Globus pallidus (tissue), 1 donor: ENCODE results near the gene ZBTB48.

ENCODE experiments used
- DNase-seq: peaks from one replicate; pipeline ENCODE4 v3.0.0-alpha.2; 2015; ENCODE audit warnings: low spot score

The ZBTB48 gene

DNA sequence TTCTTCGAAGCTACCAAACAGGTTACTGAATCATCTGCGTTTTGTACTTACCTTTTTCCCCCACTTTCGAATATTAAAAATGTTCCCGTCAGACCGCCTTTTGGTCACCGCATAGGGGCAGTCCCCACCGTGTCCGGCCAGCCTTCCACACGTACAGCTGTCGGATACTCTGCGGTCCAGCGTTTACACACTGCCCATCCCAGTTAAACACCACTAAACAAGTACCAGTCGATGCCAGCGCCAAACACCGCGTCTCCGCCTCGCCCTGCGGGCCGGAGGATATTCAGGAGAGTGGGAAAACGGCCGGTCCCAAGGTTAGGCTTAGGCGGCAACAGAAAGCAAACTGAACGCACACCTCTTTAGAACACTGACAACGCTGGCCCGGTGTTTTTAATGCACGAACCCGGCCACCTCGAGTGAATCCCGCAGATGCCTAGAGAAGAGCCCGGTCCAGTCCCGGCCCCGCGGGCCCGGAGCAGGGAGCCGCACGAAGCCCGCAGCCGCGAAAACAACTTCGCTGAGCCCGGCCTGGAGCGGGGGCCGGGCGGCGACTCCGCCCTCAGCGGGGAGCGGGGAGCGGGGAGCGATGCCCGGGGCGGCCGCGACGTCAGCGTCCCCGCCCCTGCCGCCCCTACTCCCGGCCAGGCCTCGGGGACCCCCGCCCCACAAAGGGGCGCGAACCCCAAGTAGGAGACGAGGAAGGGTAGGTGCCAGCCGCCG, 33.0 kb downstream of the ZBTB48 start:
- DNase-seq, result peak; percentile 51

DNA sequence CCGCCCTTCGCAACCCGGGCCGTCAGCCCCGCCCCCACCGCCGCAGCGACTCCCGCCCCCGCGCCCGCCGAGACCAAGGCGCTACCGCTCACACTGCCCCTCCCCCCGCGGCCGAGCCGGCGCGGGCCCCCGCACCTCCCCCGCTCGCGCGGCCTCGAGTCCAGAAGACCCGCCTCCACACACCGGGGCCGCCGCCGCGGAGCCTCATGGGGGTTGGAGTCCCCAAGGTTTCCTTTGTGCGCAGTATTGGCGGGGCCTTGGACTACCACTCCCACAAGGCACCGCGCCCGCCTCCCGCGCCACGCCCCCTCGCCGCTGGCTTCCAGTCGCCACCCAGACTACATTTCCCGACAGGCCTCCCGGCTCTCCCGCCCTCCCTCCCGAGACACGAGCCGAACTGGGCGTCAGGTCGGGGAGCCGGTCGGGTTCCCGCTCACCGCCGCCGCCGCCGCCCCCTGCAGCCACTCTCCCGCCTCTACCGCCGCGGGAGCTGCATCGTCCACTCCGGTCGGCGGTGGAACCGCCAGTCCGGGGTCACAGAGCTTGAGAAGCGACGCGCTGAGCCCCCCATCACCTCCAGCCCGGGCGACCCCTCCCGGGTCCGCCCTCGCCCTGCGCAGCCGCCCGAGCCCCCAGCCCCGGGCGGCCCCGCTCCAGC, 33.7 kb downstream of the ZBTB48 start, which contains the start of gene PHF13:
Gene PHF13 (plus strand): TSS at position 371 of the 658 bp plus-strand sequence. CDS start 336 bp downstream, outside the sequence.
- peak; percentile 98 for DNase-seq

DNA sequence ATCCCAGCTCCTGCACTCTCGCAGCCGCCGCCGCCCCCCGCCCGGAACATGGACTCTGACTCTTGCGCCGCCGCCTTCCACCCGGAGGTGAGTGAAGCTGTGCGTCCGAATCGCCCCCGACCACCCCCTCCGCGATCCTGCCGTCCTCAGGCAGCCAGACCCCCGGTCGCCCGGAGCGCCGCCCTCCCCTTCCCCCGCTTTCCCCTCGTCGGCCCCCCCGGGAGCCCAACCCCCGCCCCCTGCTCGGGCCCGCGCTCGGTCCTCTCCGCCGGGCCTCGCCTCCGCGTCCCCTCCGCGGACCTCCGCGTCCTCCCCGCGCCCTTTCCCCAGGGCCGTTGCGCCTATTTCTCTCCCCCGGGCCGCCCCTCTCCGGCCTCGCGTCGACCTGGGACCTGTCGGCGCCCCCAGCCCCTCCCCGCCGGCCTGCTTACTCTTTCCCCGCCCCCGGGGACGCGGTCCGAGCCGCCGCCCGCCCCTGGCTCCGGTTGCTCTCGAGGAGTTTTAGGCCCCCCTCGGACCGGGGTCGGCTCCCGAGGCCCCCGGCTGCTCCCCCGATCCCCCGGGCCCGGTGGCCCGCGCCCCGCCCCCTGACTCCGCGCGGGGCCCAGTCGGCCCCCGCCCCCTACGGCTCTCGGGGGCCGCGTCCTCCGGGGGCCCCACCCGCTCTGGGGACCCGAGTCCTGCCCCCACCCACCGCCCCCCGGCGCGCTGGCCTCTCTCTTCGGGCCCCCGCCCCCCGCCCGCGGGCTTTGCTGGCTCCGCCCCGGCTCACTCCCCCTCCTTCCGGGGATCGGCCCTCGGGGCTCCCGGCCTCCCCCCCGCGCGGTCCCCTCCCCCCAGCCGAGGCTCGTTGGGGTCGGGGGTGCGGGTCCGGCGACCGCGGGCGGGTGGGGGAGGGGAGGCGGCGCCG, 34.5 kb downstream of the ZBTB48 start:
- peak; percentile 51 for DNase-seq

GRCh38 chr1:6614929-6615785, 35.4 kb downstream of the ZBTB48 start:
- DNase-seq, result no peak

DNA sequence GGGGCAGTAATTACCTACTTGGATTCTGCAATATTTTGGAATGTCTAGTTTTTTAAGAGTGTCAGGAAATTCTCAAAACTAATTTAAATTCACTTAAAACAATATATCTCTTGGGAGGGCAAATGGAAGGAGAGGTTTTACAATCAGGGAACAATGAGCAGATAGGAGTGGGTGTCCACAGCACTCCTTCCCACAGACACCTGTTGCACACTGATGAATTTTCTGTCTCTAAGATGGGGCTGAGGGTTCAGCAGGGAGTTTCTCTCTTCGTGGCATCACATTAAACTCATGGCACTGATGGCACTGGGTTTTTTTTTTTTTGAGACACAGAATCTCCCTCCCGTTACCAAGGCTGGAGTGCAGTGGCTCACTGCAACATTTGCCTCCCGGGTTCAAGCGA, 39.3 kb downstream of the ZBTB48 start:
- no peak for DNase-seq

DNA sequence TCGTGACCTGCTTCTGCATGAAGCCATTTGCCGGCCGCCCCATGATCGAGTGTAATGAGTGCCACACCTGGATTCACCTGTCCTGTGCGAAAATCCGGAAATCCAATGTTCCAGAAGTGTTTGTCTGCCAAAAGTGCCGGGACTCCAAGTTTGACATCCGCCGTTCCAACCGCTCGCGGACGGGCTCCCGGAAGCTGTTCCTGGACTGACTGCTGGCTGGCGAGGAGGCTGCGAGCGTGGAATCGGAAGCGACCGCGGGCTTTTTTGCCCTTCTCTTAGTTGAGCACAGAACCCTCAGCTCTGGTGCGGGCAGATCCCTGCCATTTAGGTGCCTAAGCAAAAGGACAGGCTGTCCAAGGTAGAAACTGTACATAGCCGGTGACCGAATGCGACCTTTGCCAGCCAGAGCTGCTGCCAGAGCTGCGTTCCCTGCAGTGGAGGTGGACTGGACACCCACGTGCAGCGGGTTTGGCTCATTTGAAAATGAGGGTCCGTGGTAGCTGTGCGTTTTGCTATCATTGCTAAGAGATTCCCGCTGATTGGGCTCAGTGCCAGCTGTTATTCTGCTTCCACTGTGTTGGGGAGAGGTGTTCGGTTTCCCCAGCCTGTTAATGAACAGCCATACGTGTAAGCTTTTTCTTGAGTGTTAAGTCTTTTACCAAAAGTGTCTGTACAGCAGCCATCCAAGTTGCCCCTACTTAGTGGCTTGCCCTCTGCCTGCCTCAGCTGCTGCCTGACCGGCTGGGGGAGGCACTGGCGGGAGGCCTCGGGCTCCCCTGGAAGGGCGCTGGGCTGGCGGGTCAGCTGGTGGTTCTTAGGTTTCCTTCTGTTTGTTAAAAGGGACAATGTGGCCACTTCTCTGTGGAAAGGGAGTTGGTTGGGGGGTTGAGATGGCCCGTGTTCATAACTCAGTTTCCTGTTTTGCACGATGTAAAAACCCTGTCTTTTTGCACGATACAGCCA, 41.9 kb downstream of the ZBTB48 start:
- no peak for DNase-seq

GRCh38 chr1:6622396-6623152, 42.8 kb downstream of the ZBTB48 start:
- no peak for DNase-seq

DNA sequence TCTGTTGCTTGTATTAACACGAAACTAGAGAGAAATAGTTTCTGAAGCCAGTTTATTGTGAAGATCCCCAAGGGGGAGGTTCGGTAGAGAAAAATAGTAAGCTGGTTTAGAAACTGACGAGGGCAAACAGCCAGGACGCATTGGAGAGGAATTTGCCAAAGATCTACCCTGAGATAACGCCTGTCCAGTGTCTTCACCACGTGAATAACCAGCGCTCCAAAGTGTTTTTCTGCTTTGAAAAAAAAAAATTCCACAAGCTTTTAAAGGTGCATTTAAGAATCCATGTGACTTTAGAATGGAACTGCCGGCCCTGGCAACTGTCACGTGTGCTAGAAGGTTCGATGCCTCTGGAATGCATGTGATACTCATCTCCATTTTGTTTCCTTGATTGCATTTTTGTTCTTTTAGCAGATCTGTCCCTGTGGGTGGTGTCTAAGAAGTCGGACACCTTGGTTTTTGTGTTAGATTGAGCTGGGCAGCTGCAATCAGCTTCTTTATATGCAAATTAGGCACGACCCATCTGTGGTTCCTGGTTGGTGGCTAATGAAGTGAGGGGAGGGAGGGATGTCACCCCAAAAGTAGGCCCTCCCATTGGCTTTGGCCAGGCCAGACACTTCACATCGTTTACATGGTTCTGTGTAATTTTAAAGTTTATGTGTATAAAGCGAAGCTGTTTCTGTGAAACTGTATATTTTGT, 43.6 kb downstream of the ZBTB48 start:
- no peak for DNase-seq

GRCh38 chr1:6624710-6625583, 45.2 kb downstream of the ZBTB48 start, which contains the start of gene THAP3:
Gene THAP3, plus strand, starts transcription at chr1:6624868. Its CDS starts 351 bp downstream, at chr1:6625219.
- DNase-seq, result peak; percentile 82

DNA sequence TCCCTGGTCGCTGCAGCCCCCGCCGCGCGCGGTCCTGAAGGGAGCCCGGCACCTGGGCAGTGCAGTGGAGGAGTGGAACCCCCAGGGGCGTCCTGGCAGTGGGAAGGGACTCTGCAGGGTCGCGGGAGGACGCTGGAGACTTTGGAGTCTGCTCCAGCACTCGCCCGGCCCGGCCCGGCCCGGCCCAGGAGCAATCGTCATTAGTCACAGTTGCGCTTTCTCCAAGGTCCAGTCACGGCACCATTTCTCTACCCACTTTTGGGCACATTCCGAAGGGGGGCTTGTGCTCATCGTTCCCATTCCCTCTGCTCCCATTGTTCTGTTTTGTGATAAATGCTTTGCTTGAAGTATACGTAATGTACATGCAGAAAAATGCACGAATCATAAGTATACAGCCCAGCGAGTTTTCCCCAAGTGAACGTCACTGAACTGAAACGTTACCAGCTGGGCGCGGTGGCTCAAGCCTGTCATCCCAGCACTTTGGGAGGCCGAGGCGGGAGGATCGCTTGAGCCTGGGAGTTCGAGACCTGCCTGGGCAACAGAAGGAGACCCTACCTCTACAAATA, 45.9 kb downstream of the ZBTB48 start:
- DNase-seq, result no peak

DNA sequence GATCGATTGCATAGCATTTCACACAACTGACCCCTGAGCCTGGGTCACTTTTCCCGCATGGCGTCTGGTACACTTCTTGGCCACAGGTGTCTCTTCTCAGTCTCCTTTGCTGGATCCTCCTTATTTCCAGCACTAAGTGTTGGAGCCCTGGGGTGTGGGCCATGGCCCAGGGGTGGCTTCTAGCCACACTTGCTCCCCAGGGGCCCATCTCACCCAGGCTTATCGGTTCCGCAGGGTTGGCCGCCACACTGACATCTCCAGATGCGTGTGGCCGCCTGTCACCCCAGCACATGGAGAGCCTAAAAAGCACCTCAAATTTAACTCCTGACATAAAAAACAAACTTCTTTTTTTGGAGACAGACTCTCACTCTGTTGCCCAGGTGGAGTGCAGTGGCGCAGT, 47.2 kb downstream of the ZBTB48 start:
- no peak for DNase-seq

- no peak for DNase-seq
These were observed 48.2 kb downstream of the ZBTB48 start for GRCh38 chr1:6627841-6628545.

DNA sequence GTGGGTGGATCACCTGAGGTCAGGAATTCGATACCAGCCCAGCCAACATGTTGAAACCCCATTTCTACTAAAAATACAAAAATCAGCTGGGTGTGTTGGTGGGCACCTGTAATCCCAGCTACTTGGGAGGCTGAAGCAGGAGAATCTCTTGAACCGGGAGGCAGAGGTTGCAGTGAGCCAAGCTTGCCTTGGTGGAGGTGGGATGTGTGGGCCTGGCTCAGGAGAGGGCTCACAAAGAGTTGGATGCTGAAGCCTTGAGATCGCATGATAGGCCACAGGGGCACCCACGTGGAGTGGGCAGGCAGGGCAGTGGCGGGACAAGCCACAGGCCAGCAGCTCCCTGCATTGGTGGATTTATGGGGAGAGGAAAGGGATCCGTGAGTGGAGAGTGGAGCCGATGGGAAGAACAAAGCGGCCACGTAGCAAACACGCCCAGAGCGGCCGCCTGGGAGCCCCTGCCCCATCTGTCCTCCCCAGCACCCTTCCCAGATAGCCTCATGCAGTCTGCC, 49.2 kb downstream of the ZBTB48 start:
- no peak for DNase-seq

DNA sequence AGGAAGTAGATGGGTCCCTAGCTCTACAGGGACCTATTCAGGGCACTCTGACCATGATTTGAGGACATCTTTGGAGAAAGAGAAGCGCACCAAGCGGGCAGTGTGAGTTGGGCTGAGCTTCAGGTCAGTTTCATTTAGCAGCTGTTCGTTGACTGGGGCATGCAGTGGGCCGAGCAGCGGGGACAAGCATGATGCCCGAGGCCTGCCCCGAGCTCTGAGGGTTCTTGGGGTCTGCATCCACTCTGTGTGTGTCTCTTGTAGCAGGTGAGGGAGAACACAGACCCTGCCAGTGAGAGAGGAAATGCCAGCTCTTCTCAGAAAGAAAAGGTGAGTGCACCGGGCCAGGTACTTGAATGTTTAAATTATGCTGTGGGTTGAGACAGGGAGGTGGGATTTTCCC, 50.2 kb downstream of the ZBTB48 start:
- no peak for DNase-seq

- no peak for DNase-seq
These were observed 51.3 kb downstream of the ZBTB48 start for GRCh38 chr1:6631058-6631457.
